ENCODE data around the gene CMC2.

The CMC2 gene

DNA sequence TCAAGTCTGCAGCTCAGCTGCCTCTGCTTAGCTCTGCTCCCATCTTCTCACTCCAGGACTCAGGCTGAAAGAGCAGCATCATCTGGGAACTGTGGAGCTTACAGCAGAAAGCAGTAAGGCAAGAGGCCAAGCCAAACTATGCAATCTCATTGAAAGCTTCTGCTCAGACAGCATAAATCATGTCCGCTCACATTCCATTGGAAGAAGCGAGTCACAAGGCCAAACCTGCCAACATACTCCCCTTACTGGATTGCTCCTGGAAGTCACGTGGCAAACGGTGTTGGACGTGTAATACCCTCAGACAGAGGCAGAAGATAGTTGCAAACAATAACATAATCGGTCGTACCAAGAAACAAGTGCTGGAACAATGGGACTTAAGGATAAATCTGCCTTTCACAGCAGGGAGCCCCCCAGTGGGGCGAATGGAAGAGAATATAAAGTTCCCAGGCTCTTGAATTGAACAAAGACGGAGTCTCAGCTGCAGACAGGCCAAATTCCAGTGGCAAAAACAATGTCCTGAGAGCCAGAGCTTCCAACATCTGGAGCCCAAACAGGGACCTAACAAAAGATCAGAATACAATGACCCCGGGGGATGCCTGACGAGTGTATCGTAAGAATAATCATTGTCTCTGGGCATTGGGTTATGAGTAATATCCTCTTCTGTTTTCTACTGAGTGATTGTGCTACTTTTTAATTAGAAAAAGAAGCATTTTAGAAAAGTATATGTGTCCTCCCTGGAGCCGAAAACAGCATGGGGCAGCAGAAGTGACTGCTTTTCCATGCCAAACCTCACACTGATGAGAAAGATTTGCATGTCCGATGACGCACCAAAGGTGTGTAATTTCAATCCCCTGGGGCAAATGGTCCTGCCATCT lies 68.4 kb downstream of the CMC2 start:
- TF ChIP-seq SIN3A (IDR thresholded peaks at IDR 0.05; ENCODE audit: borderline replicate concordance, insufficient read depth, low read length): no peak
- TF ChIP-seq TAF1 (IDR thresholded peaks at IDR 0.05; ENCODE audit: borderline replicate concordance, insufficient read depth, low read length): no peak
- no peak for TF ChIP-seq POLR2AphosphoS5 (IDR thresholded peaks at IDR 0.05; ENCODE audit: low read depth, low read length)
- no peak for TF ChIP-seq FOXP2 (optimal IDR thresholded peaks at IDR 0.05; ENCODE audit: borderline replicate concordance, extremely low read depth, extremely low read length, insufficient read depth)
- TF ChIP-seq, protein P1, sequence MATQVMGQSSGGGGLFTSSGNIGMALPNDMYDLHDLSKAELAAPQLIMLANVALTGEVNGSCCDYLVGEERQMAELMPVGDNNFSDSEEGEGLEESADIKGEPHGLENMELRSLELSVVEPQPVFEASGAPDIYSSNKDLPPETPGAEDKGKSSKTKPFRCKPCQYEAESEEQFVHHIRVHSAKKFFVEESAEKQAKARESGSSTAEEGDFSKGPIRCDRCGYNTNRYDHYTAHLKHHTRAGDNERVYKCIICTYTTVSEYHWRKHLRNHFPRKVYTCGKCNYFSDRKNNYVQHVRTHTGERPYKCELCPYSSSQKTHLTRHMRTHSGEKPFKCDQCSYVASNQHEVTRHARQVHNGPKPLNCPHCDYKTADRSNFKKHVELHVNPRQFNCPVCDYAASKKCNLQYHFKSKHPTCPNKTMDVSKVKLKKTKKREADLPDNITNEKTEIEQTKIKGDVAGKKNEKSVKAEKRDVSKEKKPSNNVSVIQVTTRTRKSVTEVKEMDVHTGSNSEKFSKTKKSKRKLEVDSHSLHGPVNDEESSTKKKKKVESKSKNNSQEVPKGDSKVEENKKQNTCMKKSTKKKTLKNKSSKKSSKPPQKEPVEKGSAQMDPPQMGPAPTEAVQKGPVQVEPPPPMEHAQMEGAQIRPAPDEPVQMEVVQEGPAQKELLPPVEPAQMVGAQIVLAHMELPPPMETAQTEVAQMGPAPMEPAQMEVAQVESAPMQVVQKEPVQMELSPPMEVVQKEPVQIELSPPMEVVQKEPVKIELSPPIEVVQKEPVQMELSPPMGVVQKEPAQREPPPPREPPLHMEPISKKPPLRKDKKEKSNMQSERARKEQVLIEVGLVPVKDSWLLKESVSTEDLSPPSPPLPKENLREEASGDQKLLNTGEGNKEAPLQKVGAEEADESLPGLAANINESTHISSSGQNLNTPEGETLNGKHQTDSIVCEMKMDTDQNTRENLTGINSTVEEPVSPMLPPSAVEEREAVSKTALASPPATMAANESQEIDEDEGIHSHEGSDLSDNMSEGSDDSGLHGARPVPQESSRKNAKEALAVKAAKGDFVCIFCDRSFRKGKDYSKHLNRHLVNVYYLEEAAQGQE (IDR thresholded peaks at IDR 0.05; ENCODE audit: insufficient read depth in 1 of 2, low read depth in 2 of 2, low read length in 2 of 2): no peak

DNA sequence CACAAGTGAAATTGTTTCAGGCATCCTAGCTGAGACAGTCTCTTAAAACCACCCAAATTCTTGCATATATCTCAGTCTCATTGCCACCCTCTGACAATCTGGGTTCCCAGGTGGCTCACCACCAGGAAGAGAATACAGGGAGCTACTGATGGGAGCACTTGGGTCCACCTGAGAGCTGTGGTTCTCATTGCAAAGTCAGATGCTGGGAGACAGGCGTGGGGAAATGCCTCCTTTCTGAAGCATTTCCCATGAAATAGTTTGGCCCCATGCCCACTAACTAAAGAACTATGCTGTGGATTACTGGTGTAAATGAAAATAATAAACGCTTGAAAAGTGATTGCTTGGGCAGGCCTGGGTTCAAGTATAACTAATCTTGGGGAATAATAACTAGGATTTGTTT lies 70.3 kb downstream of the CMC2 start:
- TF ChIP-seq FOXP2 (optimal IDR thresholded peaks at IDR 0.05; ENCODE audit: borderline replicate concordance, extremely low read depth, extremely low read length, insufficient read depth): no peak
- TF ChIP-seq, protein P1 (IDR thresholded peaks at IDR 0.05; ENCODE audit: insufficient read depth in 1 of 2, low read depth in 2 of 2, low read length in 2 of 2): no peak
- TF ChIP-seq SIN3A (IDR thresholded peaks at IDR 0.05; ENCODE audit: borderline replicate concordance, insufficient read depth, low read length): no peak
- no peak for TF ChIP-seq POLR2AphosphoS5 (IDR thresholded peaks at IDR 0.05; ENCODE audit: low read depth, low read length)

DNA sequence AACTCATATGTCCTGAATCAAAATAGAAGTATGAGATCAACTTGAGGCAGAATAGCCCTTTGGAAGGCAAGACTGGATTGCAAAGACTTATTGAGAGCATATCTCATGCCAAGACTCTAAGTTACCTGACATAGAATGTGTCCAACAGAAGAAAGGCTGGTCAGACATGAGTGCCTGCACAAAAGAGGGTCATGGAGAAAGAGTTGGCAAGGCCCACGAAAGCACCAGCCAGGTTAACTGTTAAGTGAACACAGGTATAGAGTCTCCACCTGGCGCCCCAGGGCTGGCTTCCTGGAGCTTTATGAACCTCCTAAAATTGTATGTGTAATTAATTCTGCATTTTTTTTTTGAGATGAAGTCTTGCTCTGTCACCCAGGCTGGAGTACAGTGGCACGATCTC lies 71.0 kb downstream of the CMC2 start:
- TF ChIP-seq TAF1 (IDR thresholded peaks at IDR 0.05; ENCODE audit: borderline replicate concordance, insufficient read depth, low read length) (no peak), POLR2AphosphoS5 (IDR thresholded peaks at IDR 0.05; ENCODE audit: low read depth, low read length) (no peak), SIN3A (IDR thresholded peaks at IDR 0.05; ENCODE audit: borderline replicate concordance, insufficient read depth, low read length) (no peak), FOXP2 (optimal IDR thresholded peaks at IDR 0.05; ENCODE audit: borderline replicate concordance, extremely low read depth, extremely low read length, insufficient read depth) (no peak)
- TF ChIP-seq, protein P1 (IDR thresholded peaks at IDR 0.05; ENCODE audit: insufficient read depth in 1 of 2, low read depth in 2 of 2, low read length in 2 of 2): no peak

DNA sequence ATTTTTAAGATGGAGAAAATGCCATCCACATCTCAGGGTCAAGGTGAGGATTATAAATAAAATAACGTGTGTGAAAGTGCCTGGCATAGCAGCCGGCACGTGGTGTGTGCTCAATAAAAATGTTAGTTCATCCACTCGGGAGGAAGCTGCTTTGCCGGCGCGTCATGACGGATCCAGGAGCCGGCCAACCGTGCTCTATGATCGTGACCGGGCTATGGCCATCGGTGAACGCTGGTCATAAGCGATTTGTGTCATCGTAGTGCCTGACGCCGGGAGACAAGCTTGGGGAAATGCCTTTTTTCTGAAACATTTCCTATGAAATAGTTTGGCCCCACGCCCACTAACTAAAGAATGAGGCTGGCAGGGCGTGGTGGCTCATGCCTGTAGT lies 74.0 kb downstream of the CMC2 start:
- TF ChIP-seq FOXP2 (optimal IDR thresholded peaks at IDR 0.05; ENCODE audit: borderline replicate concordance, extremely low read depth, extremely low read length, insufficient read depth): no peak
- TF ChIP-seq POLR2AphosphoS5 (IDR thresholded peaks at IDR 0.05; ENCODE audit: low read depth, low read length): no peak
- TF ChIP-seq TAF1 (IDR thresholded peaks at IDR 0.05; ENCODE audit: borderline replicate concordance, insufficient read depth, low read length): no peak
- TF ChIP-seq, protein P1 (IDR thresholded peaks at IDR 0.05; ENCODE audit: insufficient read depth in 1 of 2, low read depth in 2 of 2, low read length in 2 of 2): no peak
- no peak for TF ChIP-seq SIN3A (IDR thresholded peaks at IDR 0.05; ENCODE audit: borderline replicate concordance, insufficient read depth, low read length)
